Measurements from ENCODE around the gene PSMD5.
A peak's percentile ranks its signal among the peaks of the same experiment; 100 is the strongest.

PSMD5 gene

DNA sequence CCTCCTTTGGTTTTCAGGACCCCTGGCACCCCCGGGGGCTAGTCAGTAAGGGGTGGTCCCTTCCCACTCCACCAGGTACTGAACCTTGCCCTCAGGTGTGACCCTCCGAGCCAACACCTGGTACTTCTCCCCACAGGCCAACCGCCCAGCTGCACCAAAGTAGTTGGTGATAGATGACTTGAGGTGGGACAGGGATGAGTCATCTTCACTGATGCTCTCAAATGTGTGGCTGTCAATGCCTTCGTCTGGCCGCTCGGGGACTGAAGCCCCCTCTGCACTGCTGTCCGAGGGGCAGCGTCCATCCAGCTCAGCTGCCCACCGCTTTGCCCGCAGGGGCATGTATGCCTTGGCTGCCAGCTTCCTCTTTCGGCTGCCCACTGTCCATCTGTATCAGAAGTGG lies 15.2 kb upstream of the PSMD5 start:
- no peaks in the 10 kb centered on the region for H3K27me3 Mint-ChIP-seq
- H3K4me1 Mint-ChIP-seq = peaks cover 3% of the 10 kb centered on the region
- peaks cover 70% of the 10 kb centered on the region for H3K36me3 Mint-ChIP-seq
- DNase-seq = no peak
- CTCF ChIA-PET = interaction anchor here (1.2 kb wide), 1 partner anchor 102 kb away, joined by 4 read pairs; no protein-coding TSS in a partner anchor
- no peak overlapping the region for H3K4me3 Mint-ChIP-seq
- peak overlapping the region; percentile 30 for H3K27ac Mint-ChIP-seq
- H3K9me3 Mint-ChIP-seq = no peaks in the 10 kb centered on the region

- Mint-ChIP-seq H3K4me3 (no peak overlapping the region), H3K27me3 (no peaks in the 10 kb centered on the region), H3K27ac (peak overlapping the region; percentile 11), H3K4me1 (peaks cover 6% of the 10 kb centered on the region), H3K9me3 (no peaks in the 10 kb centered on the region), H3K36me3 (peaks cover 72% of the 10 kb centered on the region)
- no peak for DNase-seq
- CTCF ChIA-PET = interaction anchor here (1.2 kb wide), 1 partner anchor 101 kb away, joined by 4 read pairs; no protein-coding TSS in a partner anchor
Observed at GRCh38 chr9:120857481-120857880, 14.8 kb upstream of the PSMD5 start.

DNA sequence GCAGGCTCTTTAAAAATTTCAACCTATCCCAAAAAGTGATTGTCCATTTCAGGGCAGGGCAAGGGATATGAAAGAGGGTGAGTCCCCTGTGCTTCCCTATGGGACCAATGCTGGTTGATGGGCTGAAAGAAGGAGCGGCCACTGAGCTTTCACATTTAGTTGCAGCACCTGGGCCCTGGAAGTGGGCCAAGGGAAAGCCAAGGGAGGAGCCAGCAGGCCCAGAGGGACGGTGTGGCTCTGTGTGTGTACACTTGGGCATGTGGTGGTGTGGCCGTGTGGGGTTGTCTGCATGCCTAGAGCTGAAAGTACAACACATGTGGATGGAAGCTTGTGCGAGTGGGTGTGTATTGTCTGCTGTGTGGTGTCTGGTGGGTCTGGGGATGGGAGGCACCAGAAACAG lies 14.0 kb upstream of the PSMD5 start:
- no peaks in the 10 kb centered on the region for H3K27me3 Mint-ChIP-seq
- no peak for DNase-seq
- H3K4me1 Mint-ChIP-seq = peaks cover 6% of the 10 kb centered on the region
- peaks cover 72% of the 10 kb centered on the region for H3K36me3 Mint-ChIP-seq
- CTCF ChIA-PET = interaction anchor here (1.1 to 1.8 kb wide), 2 partner anchors 10 to 13 kb away, joined by 3 to 5 read pairs; no protein-coding TSS in a partner anchor
- no peak overlapping the region for H3K4me3 Mint-ChIP-seq
- H3K9me3 Mint-ChIP-seq = no peaks in the 10 kb centered on the region
- peak overlapping the region; percentile 82 for H3K27ac Mint-ChIP-seq

- CTCF ChIA-PET = interaction anchor here (1.1 to 1.8 kb wide), 2 partner anchors 9 to 14 kb away, joined by 3 to 5 read pairs; no protein-coding TSS in a partner anchor
- Mint-ChIP-seq H3K27ac (peak overlapping the region; percentile 19), H3K36me3 (peaks cover 73% of the 10 kb centered on the region), H3K4me1 (peaks cover 8% of the 10 kb centered on the region), H3K4me3 (no peak overlapping the region), H3K27me3 (no peaks in the 10 kb centered on the region), H3K9me3 (no peaks in the 10 kb centered on the region)
- no peak for DNase-seq
Observed at GRCh38 chr9:120855827-120856670, 13.3 kb upstream of the PSMD5 start.

GRCh38 chr9:120854596-120855327 lies 12.0 kb upstream of the PSMD5 start:
- Mint-ChIP-seq H3K9me3 (no peaks in the 10 kb centered on the region), H3K4me1 (peaks cover 6% of the 10 kb centered on the region), H3K36me3 (peaks cover 67% of the 10 kb centered on the region), H3K27me3 (no peaks in the 10 kb centered on the region), H3K27ac (peak overlapping the region; percentile 29), H3K4me3 (no peak overlapping the region)
- CTCF ChIA-PET = interaction anchor here (1.6 to 1.8 kb wide), 2 partner anchors 8 to 82 kb away, joined by 4 to 5 read pairs; no protein-coding TSS in a partner anchor
- DNase-seq = no peak

DNA sequence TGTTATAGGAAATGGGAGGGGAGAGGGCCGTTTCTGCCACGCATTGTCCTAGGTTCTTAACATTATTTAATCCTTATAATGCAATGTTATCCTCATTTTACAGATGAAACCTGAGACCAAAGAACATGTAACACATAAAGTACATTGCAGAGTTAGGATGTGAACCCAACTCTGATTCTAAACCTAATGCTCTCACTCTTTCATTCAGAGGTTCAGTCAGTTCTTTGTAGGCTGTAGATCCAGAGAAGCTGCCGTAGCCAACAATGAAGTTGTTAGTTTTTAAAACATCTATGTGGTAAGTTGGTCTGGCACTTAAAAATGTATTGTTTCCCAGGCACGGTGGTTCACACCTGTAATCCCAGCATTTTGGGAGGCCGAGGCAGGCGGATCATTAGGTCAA lies 10.5 kb upstream of the PSMD5 start:
- Mint-ChIP-seq H3K4me3 (no peak overlapping the region), H3K36me3 (peaks cover 63% of the 10 kb centered on the region), H3K9me3 (no peaks in the 10 kb centered on the region), H3K4me1 (peaks cover 9% of the 10 kb centered on the region), H3K27ac (peak overlapping the region; percentile 60), H3K27me3 (no peaks in the 10 kb centered on the region)
- CTCF ChIA-PET = no interaction called here
- no peak for DNase-seq

DNA sequence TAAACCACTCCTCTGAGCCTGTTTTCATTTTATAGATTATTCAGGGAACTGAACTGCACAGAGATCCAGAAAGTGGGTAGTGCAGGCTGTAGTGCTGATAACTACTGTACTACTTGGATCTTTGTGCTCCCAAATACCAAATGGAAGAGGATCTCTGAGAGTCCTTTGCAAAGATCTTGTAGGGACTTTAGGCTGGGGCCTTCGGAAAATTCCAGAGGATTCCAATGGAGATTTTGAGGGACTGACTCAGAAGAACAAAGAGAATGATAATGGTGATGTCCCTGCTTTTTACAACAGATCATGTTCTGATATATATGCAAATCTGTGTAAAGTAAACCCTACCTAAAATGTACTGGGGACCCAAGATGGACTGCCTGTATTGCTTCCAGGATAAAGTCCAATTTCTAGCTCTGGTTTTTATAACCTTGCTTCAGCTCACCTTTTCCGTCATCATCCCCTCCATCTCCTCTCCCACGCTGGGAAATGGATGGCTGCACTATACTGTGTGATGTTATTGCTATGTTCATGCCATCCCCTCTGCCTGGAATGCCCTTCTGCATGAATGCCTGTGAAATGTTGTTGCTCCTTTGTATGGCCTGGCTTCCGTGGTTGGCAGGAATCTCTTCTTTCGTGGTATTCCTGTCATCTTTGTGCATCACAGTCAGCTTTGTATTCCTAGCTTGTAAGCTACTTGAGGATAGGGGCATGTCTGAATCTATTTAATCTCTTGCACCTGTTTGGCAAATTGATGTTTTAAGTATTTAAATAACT lies 9.7 kb upstream of the PSMD5 start:
- Mint-ChIP-seq H3K9me3 (no peaks in the 10 kb centered on the region), H3K27me3 (no peaks in the 10 kb centered on the region), H3K36me3 (peaks cover 61% of the 10 kb centered on the region), H3K27ac (peak overlapping the region; percentile 60), H3K4me1 (peaks cover 16% of the 10 kb centered on the region), H3K4me3 (no peak overlapping the region)
- no peak for DNase-seq
- CTCF ChIA-PET = interaction anchor here (1.3 kb wide), 1 partner anchor 10 kb away, joined by 3 read pairs; no protein-coding TSS in a partner anchor

- H3K36me3 Mint-ChIP-seq = peaks cover 62% of the 10 kb centered on the region
- no peaks in the 10 kb centered on the region for H3K27me3 Mint-ChIP-seq
- no peaks in the 10 kb centered on the region for H3K9me3 Mint-ChIP-seq
- DNase-seq = no peak
- H3K4me3 Mint-ChIP-seq = no peak overlapping the region
- H3K27ac Mint-ChIP-seq = no peak overlapping the region
- CTCF ChIA-PET = interaction anchor here (1.1 to 1.3 kb wide), 2 partner anchors 11 to 96 kb away, joined by 3 read pairs; no protein-coding TSS in a partner anchor
- H3K4me1 Mint-ChIP-seq = peaks cover 26% of the 10 kb centered on the region
Observed at GRCh38 chr9:120851449-120851848, 8.7 kb upstream of the PSMD5 start.

DNA sequence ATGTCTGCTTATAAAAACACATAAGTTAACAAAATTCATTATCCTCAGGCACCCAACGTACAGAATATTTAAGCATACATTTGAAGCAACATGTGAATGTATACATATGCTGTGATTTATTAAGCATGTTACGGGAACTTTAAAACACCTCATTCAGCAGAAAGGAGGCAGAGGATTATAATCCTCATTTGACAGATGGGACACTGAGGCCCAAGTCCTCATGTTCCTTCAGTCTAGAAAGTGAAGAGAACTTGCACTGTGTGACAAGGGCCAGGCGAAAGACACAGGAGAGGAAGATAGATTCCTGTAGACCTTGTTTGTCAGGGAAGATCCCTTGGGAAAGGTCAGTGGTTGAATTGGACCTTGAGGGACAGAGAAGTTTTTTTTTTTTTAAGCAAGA lies 7.6 kb upstream of the PSMD5 start:
- Mint-ChIP-seq H3K36me3 (peaks cover 68% of the 10 kb centered on the region), H3K27me3 (no peaks in the 10 kb centered on the region), H3K4me1 (peaks cover 37% of the 10 kb centered on the region), H3K27ac (peak overlapping the region; percentile 6), H3K9me3 (no peaks in the 10 kb centered on the region), H3K4me3 (no peak overlapping the region)
- CTCF ChIA-PET = no interaction called here
- DNase-seq = no peak

DNA sequence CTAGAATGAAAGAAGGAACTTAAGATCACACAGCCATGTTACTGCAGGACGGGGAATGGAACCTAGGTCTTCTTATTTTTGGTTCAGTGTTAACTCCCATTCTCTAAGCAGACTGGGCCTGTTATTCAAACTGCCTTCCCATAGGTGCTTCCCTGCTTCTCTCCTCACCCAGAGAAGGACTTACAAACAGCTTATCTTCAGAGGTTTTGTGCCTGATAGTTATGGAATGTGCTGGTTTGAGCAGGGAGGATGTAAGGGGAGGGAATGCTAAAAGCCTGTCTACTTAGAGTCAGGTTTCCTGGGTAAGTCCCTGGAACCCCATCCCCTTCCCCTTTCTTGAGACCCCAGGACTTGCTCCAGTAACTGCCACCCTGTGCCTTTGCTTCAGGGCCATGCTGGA lies 4.2 kb upstream of the PSMD5 start:
- peak overlapping the region; percentile 98 for H3K27ac Mint-ChIP-seq
- H3K4me3 Mint-ChIP-seq = peak overlapping the region; percentile 9
- H3K36me3 Mint-ChIP-seq = peaks cover 59% of the 10 kb centered on the region

DNA sequence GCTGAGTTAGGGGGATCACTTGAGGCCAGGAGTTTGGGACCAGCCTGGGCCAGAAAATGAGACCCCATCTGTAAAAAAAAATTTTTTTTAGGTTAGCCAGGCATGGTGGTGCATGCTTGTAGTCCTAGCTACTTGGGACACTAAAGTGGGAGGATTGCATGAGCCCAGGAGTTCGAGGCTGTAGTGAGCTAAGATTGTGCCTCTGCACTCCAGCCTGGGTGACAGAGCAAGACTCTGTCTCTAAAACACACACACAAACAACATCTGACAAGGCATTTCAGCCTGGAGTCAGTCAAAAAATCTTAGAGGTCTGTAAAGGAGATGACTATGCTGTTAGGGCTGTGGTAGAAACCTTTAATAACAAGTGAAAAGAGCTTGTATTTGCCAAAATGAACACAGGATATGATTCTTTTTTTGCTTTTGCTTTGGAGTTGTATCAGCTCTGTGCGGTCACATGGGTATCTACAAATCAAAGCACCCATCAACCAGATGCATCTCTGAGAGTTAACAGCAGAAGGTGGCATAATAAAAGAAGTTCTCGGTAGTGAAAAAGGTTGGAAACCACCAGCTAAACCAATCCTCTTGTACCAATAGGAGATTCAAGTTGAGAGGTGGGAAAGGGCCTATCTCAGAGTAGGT lies 3.6 kb upstream of the PSMD5 start:
- H3K27me3 Mint-ChIP-seq = no peaks in the 10 kb centered on the region
- peaks cover 66% of the 10 kb centered on the region for H3K4me1 Mint-ChIP-seq
- peaks cover 58% of the 10 kb centered on the region for H3K36me3 Mint-ChIP-seq
- H3K27ac Mint-ChIP-seq = peak overlapping the region; percentile 98
- peak; percentile 54 for DNase-seq
- peak overlapping the region; percentile 9 for H3K4me3 Mint-ChIP-seq
- no peaks in the 10 kb centered on the region for H3K9me3 Mint-ChIP-seq
- CTCF ChIA-PET = interaction anchor here (0.6 to 2.4 kb wide), 7 partner anchors 10 to 217 kb away, joined by 3 to 10 read pairs (median 4); no protein-coding TSS in a partner anchor

More for the DNA sequence above, 4.2 kb upstream of the PSMD5 start:
- CTCF ChIA-PET = interaction anchor here (0.6 to 2.4 kb wide), 8 partner anchors 9 to 235 kb away, joined by 3 to 10 read pairs (median 4); no protein-coding TSS in a partner anchor
- H3K4me1 Mint-ChIP-seq = peaks cover 63% of the 10 kb centered on the region
- no peaks in the 10 kb centered on the region for H3K9me3 Mint-ChIP-seq
- no peaks in the 10 kb centered on the region for H3K27me3 Mint-ChIP-seq
- DNase-seq = no peak

GRCh38 chr9:120845255-120845654 lies 2.5 kb upstream of the PSMD5 start:
- Mint-ChIP-seq H3K9me3 (no peaks in the 10 kb centered on the region), H3K36me3 (peaks cover 52% of the 10 kb centered on the region), H3K27me3 (no peaks in the 10 kb centered on the region), H3K4me3 (peak overlapping the region; percentile 96), H3K27ac (peak overlapping the region; percentile 98), H3K4me1 (peaks cover 70% of the 10 kb centered on the region)
- CTCF ChIA-PET = interaction anchor here (1.2 to 1.3 kb wide), 2 partner anchors 45 to 90 kb away, joined by 3 to 5 read pairs; no protein-coding TSS in a partner anchor
- DNase-seq = peak; percentile 40

DNA sequence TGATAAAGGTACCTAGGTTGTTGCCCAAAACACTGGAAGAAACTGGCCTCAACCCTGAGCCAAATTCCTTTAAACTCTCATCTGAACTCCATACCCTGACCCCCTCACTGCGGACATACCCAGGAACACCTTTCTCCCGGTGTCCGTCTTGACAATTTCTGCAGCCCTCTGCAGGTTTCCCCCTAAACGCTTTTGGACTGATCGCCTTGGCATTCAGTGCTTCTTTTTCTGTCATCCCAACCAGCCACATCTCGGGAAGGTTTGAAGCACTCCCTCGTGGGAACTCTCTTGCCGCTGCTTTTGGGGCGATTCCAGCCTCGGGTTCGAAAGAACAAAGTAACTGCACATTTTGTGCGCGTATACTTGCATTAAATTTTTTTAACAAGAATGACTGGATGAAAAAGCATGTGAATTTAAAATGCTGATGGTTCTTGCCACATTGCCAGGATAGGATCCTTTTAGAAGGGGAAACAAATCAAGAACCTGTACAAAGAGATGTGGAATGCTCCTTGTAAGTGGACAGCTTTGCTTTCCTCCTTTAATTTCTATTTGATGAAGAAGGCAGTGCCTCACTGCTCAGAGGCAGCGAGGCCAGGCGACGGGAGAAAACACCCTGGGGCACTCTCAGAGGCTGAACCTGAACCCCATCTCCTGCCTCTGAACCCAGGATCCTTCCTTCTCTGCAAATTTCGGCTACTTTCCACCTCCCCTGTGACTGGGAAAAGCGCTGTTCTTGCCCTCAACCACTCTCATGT lies 615 bp downstream of the PSMD5 start:
- DNase-seq = no peak
- CTCF ChIA-PET = no interaction called here
- Mint-ChIP-seq H3K27me3 (no peaks in the 10 kb centered on the region), H3K4me1 (peaks cover 75% of the 10 kb centered on the region), H3K4me3 (peak overlapping the region; percentile 96), H3K27ac (peak overlapping the region; percentile 98), H3K36me3 (peaks cover 58% of the 10 kb centered on the region), H3K9me3 (no peaks in the 10 kb centered on the region)

All from activated naive CD4-positive, alpha-beta T cell treated with anti-CD3 and anti-CD28 coated beads, Interleukin-2, amount 10 ng/mL, durations not matched to agents 7 days and 5 days (primary cell).